ENCODE measurements around the gene MCTP1.

- TF ChIP-seq CTCF (IDR thresholded peaks at IDR 0.05; ENCODE audit: low read depth, low read length, poor library complexity, severe bottlenecking) (no peak), EZH2phosphoT487 (IDR thresholded peaks at IDR 0.05; ENCODE audit: borderline replicate concordance, low read length) (no peak)
Measured at GRCh38 chr5:95066048-95066447, 218.8 kb downstream of the MCTP1 start.
